Measurements from ENCODE around the gene RRP36.

The RRP36 gene

GRCh38 chr6:42984924-42985475 is 36.4 kb upstream of the RRP36 start:
- Histone ChIP-seq H3K27me3 (ENCODE audit: insufficient read depth, low read length) (no peaks in the 10 kb centered on the region), H4K20me1 (ENCODE audit: insufficient read depth, low read length) (no peaks in the 10 kb centered on the region), H3K9me2 (ENCODE audit: low read depth, low read length) (no peaks in the 10 kb centered on the region), H3K36me3 (ENCODE audit: insufficient read depth, low read length) (peaks cover 23% of the 10 kb centered on the region), H3K79me2 (ENCODE audit: insufficient read depth, low read length) (peaks cover 6% of the 10 kb centered on the region), H3K9me3 (ENCODE audit: low read length) (no peaks in the 10 kb centered on the region), H2AFZ (ENCODE audit: low read length) (no peak overlapping the region), H3K9ac (ENCODE audit: low read length) (peak overlapping the region; percentile 85), H3K27ac (ENCODE audit: low read depth, low read length, poor library complexity, severe bottlenecking) (peak overlapping the region; percentile 2), H3F3A (ENCODE audit: insufficient read depth, low read length) (peaks cover 4% of the 10 kb centered on the region; the same call in 1 of the 2 replicates), H3K4me1 (ENCODE audit: insufficient read depth, low read length, severe bottlenecking) (peaks cover 35% of the 10 kb centered on the region), H3K4me2 (ENCODE audit: low read length) (peak overlapping the region; percentile 88), H3K4me3 (ENCODE audit: low read depth, low read length, poor library complexity, severe bottlenecking) (peak overlapping the region; percentile 83)
- TF ChIP-seq CTCF (IDR thresholded peaks at IDR 0.05; ENCODE audit: low read length) (no peak), EZH2 (IDR thresholded peaks at IDR 0.05; ENCODE audit: borderline replicate concordance, low read length) (no peak)

- peak overlapping the region; percentile 7 for H3K4me3 ChIP-seq (ENCODE audit: low read depth, low read length, poor library complexity, severe bottlenecking)
- peaks cover 6% of the 10 kb centered on the region for H3K79me2 ChIP-seq (ENCODE audit: insufficient read depth, low read length)
- peak overlapping the region; percentile 24; the same call in 1 of the 2 replicates for H3K9ac ChIP-seq (ENCODE audit: low read length)
- H2AFZ ChIP-seq (ENCODE audit: low read length) = no peak overlapping the region
- H3K9me3 ChIP-seq (ENCODE audit: low read length) = no peaks in the 10 kb centered on the region
- TF ChIP-seq CTCF (IDR thresholded peaks at IDR 0.05; ENCODE audit: low read length) (no peak), EZH2 (IDR thresholded peaks at IDR 0.05; ENCODE audit: borderline replicate concordance, low read length) (no peak)
- H4K20me1 ChIP-seq (ENCODE audit: insufficient read depth, low read length) = no peaks in the 10 kb centered on the region
- H3K4me2 ChIP-seq (ENCODE audit: low read length) = peak overlapping the region; percentile 88
- H3K9me2 ChIP-seq (ENCODE audit: low read depth, low read length) = no peaks in the 10 kb centered on the region
- H3K27me3 ChIP-seq (ENCODE audit: insufficient read depth, low read length) = no peaks in the 10 kb centered on the region
- no peaks in the 10 kb centered on the region for H3F3A ChIP-seq (ENCODE audit: insufficient read depth, low read length)
- H3K27ac ChIP-seq (ENCODE audit: low read depth, low read length, poor library complexity, severe bottlenecking) = no peak overlapping the region
- peaks cover 40% of the 10 kb centered on the region for H3K36me3 ChIP-seq (ENCODE audit: insufficient read depth, low read length)
- peaks cover 33% of the 10 kb centered on the region for H3K4me1 ChIP-seq (ENCODE audit: insufficient read depth, low read length, severe bottlenecking)
These were observed 33.6 kb upstream of the RRP36 start for GRCh38 chr6:42987533-42988451.

DNA sequence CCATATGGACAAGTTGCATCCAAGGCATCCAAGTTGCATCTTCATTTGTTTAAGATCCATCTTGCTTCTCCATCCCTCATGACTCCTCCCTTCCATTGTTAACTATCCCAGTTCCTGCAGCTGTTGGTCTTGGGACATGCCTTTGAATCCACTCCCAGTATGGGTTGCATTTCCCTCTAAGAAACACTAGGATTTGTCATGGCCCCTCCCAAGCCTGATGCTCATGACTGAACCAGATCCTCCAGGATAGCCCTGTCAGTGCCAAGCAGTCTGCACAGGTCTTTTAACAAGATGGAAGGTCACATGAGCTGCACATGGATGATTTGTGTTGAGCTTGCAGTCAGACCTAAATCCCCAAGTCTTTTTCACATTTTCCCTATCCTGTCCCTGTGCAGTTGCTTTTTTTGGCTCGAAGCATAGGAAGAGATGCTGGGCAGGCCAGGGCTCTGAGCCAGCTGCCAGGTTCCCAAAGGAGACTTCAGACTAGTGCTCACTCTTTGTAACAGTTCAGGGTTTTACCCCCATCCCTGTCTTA is 32.9 kb upstream of the RRP36 start:
- no peak overlapping the region for H3K9ac ChIP-seq (ENCODE audit: low read length)
- H3K27ac ChIP-seq (ENCODE audit: low read depth, low read length, poor library complexity, severe bottlenecking) = no peak overlapping the region
- H3K4me1 ChIP-seq (ENCODE audit: insufficient read depth, low read length, severe bottlenecking) = peaks cover 32% of the 10 kb centered on the region
- H3K27me3 ChIP-seq (ENCODE audit: insufficient read depth, low read length) = no peaks in the 10 kb centered on the region
- no peak overlapping the region for H3K4me3 ChIP-seq (ENCODE audit: low read depth, low read length, poor library complexity, severe bottlenecking)
- no peak overlapping the region for H2AFZ ChIP-seq (ENCODE audit: low read length)
- TF ChIP-seq EZH2 (IDR thresholded peaks at IDR 0.05; ENCODE audit: borderline replicate concordance, low read length) (no peak), CTCF (IDR thresholded peaks at IDR 0.05; ENCODE audit: low read length) (no peak)
- H3K9me2 ChIP-seq (ENCODE audit: low read depth, low read length) = no peaks in the 10 kb centered on the region
- no peaks in the 10 kb centered on the region for H3K9me3 ChIP-seq (ENCODE audit: low read length)
- H3K4me2 ChIP-seq (ENCODE audit: low read length) = no peak overlapping the region
- H4K20me1 ChIP-seq (ENCODE audit: insufficient read depth, low read length) = no peaks in the 10 kb centered on the region
- peaks cover 6% of the 10 kb centered on the region for H3K79me2 ChIP-seq (ENCODE audit: insufficient read depth, low read length)
- H3K36me3 ChIP-seq (ENCODE audit: insufficient read depth, low read length) = peaks cover 44% of the 10 kb centered on the region
- no peaks in the 10 kb centered on the region for H3F3A ChIP-seq (ENCODE audit: insufficient read depth, low read length)

Data from OCI-LY1 (cell line).